ENCODE data around the gene ZBTB5. TPM values are rescaled to one million over a fixed set of nuclear protein-coding genes. Genes with fewer than 3 reads are reported as not detected.
"Not testable (repeated sequence)": the region's sequence is repeated elsewhere in the genome, so short reads cannot be mapped to it uniquely, and the experiment has no call there.

ZBTB5 gene
- total RNA-seq, 1 experiment from 2014 or later = 9.1 TPM

- peaks cover 2% of the 10 kb centered on the region for H3K4me1 ChIP-seq (ENCODE audit: insufficient read depth, low read length)
Measured at GRCh38 chr9:37468620-37469019, 3.4 kb upstream of the ZBTB5 start.

GRCh38 chr9:37467530-37467929 is 2.3 kb upstream of the ZBTB5 start:
- H2BK120ac ChIP-seq (ENCODE audit: low read depth, low read length, poor library complexity, severe bottlenecking); H3K79me1 ChIP-seq (ENCODE audit: insufficient read depth, low read depth, low read length, poor library complexity, severe bottlenecking); H2BK20ac ChIP-seq (ENCODE audit: low read depth, low read length, poor library complexity, severe bottlenecking); H3K9ac ChIP-seq (ENCODE audit: extremely low read depth, insufficient read length, low read length); H3K23ac ChIP-seq (ENCODE audit: insufficient read length, low read depth, low read length); H3T11ph ChIP-seq (ENCODE audit: low read length); DNase-seq; H4K91ac ChIP-seq (ENCODE audit: insufficient read length, low read depth, low read length); H3K79me2 ChIP-seq (ENCODE audit: insufficient read depth, low read length); H4K5ac ChIP-seq (ENCODE audit: insufficient read length, low read depth, low read length); H3K27ac ChIP-seq (ENCODE audit: insufficient read length, low read depth, low read length); H2BK5ac ChIP-seq (ENCODE audit: insufficient read length, low read length); H4K20me1 ChIP-seq (ENCODE audit: control insufficient read depth, insufficient read depth, insufficient read length); H3K4me1 ChIP-seq (ENCODE audit: insufficient read depth, low read length); H3K27me3 Mint-ChIP-seq (ENCODE audit: low read depth); H3K9me3 Mint-ChIP-seq; H2AK5ac ChIP-seq (ENCODE audit: insufficient read length, low read length); H3K14ac ChIP-seq (ENCODE audit: insufficient read depth, low read length); H4K8ac ChIP-seq (replicated peaks; ENCODE audit: insufficient read length, low read depth, low read length); H2AFZ ChIP-seq (ENCODE audit: low read length); H2BK15ac ChIP-seq (ENCODE audit: low read depth, low read length); H3K9me3 ChIP-seq (ENCODE audit: control insufficient read depth, low read depth, low read length); H2BK12ac ChIP-seq (ENCODE audit: insufficient read length, low read depth, low read length); H3K27ac Mint-ChIP-seq; H3K18ac ChIP-seq (ENCODE audit: insufficient read length, low read depth, low read length); H3K4me2 ChIP-seq (ENCODE audit: insufficient read depth, insufficient read length, low read length); H3K56ac ChIP-seq (ENCODE audit: insufficient read length, low read depth, low read length); H3K4ac ChIP-seq (ENCODE audit: low read depth, low read length); H3K27me3 ChIP-seq (ENCODE audit: insufficient read depth, low read length): not testable (repeated sequence)
- peak overlapping the region in 1 of 2 experiments; percentile 46; a peak in 1 of 5 replicates for H3K4me3 Mint-ChIP-seq
- WGBS (ENCODE audit: extremely low coverage, insufficient read length, low lambda C conversion rate) = no CpG with 5 or more reads among the region's 17 CpGs
- H3K36me3 Mint-ChIP-seq (ENCODE audit: insufficient read depth in 1 of 3, low read depth in 3 of 3) = peaks cover 5 to 14% (median 9%) of the 10 kb centered on the region in 3 experiments; a peak in 5 of 7 replicates
- peaks cover 35 to 39% of the 10 kb centered on the region in 2 experiments for H3K4me1 Mint-ChIP-seq
- H3K23me2 ChIP-seq (ENCODE audit: insufficient read length, low read depth, low read length, poor library complexity, severe bottlenecking) = peaks cover 17% of the 10 kb centered on the region

More at GRCh38 chr9:37468620-37469019, 3.4 kb upstream of the ZBTB5 start:
- Histone ChIP-seq H3K9ac (ENCODE audit: extremely low read depth, insufficient read length, low read length) (no peak overlapping the region), H2BK20ac (ENCODE audit: low read depth, low read length, poor library complexity, severe bottlenecking) (no peak overlapping the region), H3K27ac (ENCODE audit: insufficient read length, low read depth, low read length) (no peak overlapping the region), H3K18ac (ENCODE audit: insufficient read length, low read depth, low read length) (no peak overlapping the region), H2AK5ac (ENCODE audit: insufficient read length, low read length) (no peak overlapping the region), H4K5ac (ENCODE audit: insufficient read length, low read depth, low read length) (no peak overlapping the region), H2AFZ (ENCODE audit: low read length) (no peak overlapping the region), H2BK120ac (ENCODE audit: low read depth, low read length, poor library complexity, severe bottlenecking) (no peak overlapping the region), H3K9me3 (ENCODE audit: control insufficient read depth, low read depth, low read length) (no peaks in the 10 kb centered on the region), H3K56ac (ENCODE audit: insufficient read length, low read depth, low read length) (no peak overlapping the region), H2BK5ac (ENCODE audit: insufficient read length, low read length) (no peak overlapping the region), H3K23me2 (ENCODE audit: insufficient read length, low read depth, low read length, poor library complexity, severe bottlenecking) (peaks cover 14% of the 10 kb centered on the region), H3K14ac (ENCODE audit: insufficient read depth, low read length) (no peak overlapping the region), H3K4me2 (ENCODE audit: insufficient read depth, insufficient read length, low read length) (no peak overlapping the region), H4K91ac (ENCODE audit: insufficient read length, low read depth, low read length) (no peak overlapping the region), H3T11ph (ENCODE audit: low read length) (no peak overlapping the region), H3K23ac (ENCODE audit: insufficient read length, low read depth, low read length) (no peak overlapping the region), H3K27me3 (ENCODE audit: insufficient read depth, low read length) (no peaks in the 10 kb centered on the region), H3K79me2 (ENCODE audit: insufficient read depth, low read length) (peaks cover 5% of the 10 kb centered on the region; the same call in 1 of the 2 replicates), H3K79me1 (ENCODE audit: insufficient read depth, low read depth, low read length, poor library complexity, severe bottlenecking) (peaks cover 4% of the 10 kb centered on the region), H3K4ac (ENCODE audit: low read depth, low read length) (no peak overlapping the region), H2BK15ac (ENCODE audit: low read depth, low read length) (no peak overlapping the region), H4K8ac (replicated peaks; ENCODE audit: insufficient read length, low read depth, low read length) (no peak overlapping the region), H4K20me1 (ENCODE audit: control insufficient read depth, insufficient read depth, insufficient read length) (no peaks in the 10 kb centered on the region), H2BK12ac (ENCODE audit: insufficient read length, low read depth, low read length) (no peak overlapping the region)
- peaks cover 0 to 10% (median 5%) of the 10 kb centered on the region in 3 experiments; a peak in 4 of 7 replicates for H3K36me3 Mint-ChIP-seq (ENCODE audit: insufficient read depth in 1 of 3, low read depth in 3 of 3)
- H3K4me1 Mint-ChIP-seq = peaks cover 25 to 29% of the 10 kb centered on the region in 2 experiments
- peak overlapping the region in 1 of 2 experiments; percentile 53; a peak in 1 of 5 replicates for H3K4me3 Mint-ChIP-seq
- H3K27ac Mint-ChIP-seq = no peak overlapping the region
- TF ChIP-seq CTCF (conservative IDR thresholded peaks at IDR 0.05) = no peak
- DNase-seq = peak; percentile 68
- peaks cover 4 to 9% of the 10 kb centered on the region in 2 experiments for H3K9me3 Mint-ChIP-seq
- no CpG with 5 or more reads among the region's 6 CpGs for WGBS (ENCODE audit: extremely low coverage, insufficient read length, low lambda C conversion rate)
- H3K27me3 Mint-ChIP-seq (ENCODE audit: low read depth) = no peaks in the 10 kb centered on the region

Data from H9 (cell line).